GM18907 (cell line): ENCODE results near the gene USP13.
A peak's percentile ranks its signal among the peaks of the same experiment; 100 is the strongest.
"Not testable (repeated sequence)": the region's sequence is repeated elsewhere in the genome, so short reads cannot be mapped to it uniquely, and the experiment has no call there.

ENCODE experiments used
- ATAC-seq: cut with Tn5 transposase; IDR thresholded peaks from one replicate; pipeline ENCODE4 v1.9.1; 2021; ENCODE audit warnings: mild to moderate bottlenecking, moderate library complexity; ENCODE audit not compliant: unreplicated experiment

Gene USP13

DNA sequence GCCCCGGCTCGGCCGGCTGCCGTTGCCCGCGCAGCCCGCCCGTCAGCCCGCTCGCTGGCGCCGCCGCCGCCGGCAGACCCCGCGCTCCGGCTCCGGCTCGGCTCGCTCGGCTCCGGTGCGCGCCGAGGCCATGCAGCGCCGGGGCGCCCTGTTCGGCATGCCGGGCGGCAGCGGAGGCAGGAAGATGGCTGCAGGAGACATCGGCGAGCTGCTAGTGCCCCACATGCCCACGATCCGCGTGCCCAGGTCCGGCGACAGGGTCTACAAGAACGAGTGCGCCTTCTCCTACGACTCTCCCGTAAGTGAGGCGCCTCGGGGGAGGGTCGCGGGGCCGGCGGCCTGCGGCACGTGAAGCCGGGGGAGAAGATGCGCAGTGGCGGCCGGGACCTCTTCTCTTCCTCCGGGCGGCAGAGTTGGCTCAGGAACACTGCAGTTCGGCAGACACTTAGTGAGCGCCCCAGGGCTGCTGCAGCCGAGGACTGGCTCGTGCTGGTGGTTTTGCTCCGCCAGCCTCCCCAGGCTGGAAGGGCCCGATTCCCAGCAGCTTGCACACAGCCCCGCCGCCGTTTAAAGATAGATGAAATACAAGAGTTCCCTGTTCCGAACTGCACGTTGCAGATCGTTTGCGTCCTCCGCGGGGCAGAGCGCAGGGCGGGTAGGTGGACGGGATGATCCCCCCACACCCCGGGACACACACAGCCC, 407 bp downstream of the USP13 start:
- ATAC-seq: peak; percentile 66

DNA sequence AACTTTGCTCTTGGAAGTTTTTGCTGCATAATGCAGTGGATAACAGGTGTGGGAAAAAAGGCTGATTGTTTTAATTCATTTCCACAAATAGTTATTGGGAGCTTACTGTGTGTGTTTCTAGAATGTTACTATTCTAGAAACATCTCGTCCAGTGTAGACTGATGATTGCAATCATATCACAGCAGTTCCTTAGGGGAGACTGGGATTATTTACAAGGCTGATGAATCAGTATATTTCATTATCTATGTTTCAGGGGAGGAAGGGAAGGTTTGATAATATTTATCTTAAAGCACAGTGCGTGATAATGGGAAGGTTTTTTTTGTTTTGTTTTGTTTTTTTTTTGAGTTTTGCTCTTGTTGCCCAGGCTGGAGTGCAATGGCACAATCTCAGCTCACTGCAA, 2.4 kb downstream of the USP13 start:
- ATAC-seq: no peak

DNA sequence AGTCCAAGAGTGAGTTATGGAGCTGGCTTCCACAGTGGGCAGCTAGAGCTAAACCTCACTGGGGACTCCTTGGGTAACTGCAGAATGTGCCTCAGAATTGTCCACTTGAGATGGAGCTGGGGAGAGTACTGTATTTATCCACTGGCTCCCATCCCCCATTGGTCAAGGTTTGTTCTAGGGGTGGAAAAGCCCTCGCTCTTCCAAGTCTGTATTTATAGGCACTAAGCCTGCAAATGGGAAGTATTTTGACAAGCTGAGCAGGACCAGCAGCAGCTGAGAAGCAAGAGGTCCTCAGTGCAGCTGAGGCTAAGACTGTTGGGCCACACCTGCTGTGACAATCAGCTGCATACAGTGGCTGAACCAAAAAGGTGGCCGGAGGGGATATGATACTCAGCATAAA, 5.8 kb downstream of the USP13 start:
- ATAC-seq: no peak

DNA sequence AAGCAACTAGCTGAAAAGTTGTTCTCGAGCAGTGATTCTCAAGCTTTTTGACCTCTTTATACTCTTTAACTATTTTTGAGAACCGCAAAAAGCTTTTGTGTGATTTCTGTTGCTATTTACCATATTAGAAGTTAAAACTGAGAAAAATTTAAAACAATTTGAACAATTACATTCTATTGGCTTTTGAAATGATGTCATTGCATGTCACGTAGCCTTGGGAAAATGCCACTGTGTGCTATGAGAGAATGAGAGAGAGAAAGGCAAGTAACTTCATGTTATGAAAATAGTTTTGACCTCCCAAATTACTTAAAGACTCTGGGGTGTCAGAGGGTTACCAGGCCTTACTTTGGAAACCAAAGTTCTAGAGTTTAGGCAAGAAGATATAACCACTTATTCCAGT, 8.0 kb downstream of the USP13 start:
- no peak for ATAC-seq

- no peak for ATAC-seq
Observed at GRCh38 chr3:179661777-179662176, 8.9 kb downstream of the USP13 start.

GRCh38 chr3:179663093-179663492, 10.3 kb downstream of the USP13 start:
- ATAC-seq: no peak

GRCh38 chr3:179666030-179666429, 13.2 kb downstream of the USP13 start:
- ATAC-seq: no peak

- ATAC-seq: no peak
Observed at GRCh38 chr3:179666436-179667035, 13.7 kb downstream of the USP13 start.

DNA sequence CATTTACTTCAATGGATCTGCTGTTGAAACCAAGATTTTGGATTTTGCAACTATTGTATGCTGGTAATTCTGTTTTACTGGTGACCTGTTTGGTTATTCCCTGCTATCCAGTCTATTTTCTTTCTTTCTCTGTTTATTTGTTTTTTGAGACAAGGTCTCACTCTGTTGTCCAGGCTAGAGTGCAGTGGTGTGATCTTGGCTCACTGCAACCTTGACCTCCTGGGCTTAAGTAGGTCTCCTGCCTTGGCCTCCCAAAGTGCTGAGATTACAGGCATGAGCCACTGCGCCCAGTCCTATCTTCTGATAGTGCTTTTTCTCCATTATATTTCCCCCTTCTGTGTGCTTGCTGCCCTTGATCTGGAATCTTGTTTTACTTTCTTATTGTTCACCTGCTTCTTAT, 15.6 kb downstream of the USP13 start:
- no peak for ATAC-seq

DNA sequence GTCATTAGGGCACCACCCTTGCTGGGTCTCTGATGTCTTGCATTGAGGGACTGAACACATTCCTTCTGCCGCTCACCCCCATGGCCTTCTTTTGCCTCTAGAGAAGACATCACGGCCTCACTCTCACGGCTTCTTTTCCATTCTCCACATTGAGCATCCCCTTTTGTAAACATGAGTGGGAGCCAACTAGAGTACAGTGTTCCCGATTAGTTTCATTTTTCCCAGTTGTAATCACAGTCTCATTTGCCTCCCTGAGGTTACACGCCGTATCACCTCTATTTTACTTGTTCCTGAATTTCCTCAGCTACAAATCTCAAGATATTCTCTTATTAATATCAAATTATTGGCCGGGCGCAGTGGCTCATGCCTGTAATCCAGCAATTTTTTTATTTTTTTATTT, 17.5 kb downstream of the USP13 start:
- no peak for ATAC-seq

GRCh38 chr3:179671309-179671708, 18.5 kb downstream of the USP13 start:
- ATAC-seq: no peak

DNA sequence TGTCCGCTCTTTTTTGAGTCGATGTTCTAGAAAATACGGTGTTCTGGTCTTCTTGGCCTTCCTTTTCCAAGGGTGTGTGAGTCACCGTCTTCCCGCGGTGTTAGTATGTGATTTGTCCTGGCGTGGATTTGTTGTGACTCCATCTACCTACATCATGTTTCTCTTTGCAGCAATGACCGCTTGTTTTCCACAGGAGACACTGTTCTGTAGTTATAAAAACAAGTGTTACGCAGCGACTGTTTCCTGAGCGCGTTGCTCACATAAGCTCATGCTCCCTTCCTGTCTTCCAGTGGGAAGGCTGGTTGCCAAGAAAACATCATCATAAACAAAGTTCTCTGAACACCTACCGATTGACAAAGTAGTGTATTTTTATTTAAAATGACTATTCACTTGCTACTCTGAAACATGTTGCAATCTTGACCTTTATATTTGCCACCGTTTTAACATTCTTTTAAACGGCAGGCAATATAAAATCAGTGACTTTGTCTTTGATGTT, 19.0 kb downstream of the USP13 start:
- ATAC-seq: no peak

DNA sequence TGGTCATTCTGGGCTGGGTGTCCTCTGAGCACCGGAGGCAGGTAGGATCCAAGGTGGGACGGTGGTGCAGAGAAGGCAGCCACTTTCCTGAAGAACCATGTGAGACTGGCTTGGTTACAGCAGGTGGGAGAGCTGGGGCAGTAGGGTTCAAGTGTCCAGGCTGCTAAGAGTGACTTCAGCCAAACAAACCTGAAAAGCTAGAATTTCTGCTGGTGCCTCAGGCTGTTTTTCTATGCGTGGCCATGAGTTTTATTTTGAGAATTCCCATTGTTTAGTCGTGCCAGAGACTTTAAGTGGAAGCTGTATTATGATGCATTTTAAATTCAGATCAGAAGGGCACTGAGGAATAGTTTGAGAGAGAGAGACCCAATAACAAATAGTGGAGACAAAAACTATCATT, 20.1 kb downstream of the USP13 start:
- ATAC-seq: no peak

DNA sequence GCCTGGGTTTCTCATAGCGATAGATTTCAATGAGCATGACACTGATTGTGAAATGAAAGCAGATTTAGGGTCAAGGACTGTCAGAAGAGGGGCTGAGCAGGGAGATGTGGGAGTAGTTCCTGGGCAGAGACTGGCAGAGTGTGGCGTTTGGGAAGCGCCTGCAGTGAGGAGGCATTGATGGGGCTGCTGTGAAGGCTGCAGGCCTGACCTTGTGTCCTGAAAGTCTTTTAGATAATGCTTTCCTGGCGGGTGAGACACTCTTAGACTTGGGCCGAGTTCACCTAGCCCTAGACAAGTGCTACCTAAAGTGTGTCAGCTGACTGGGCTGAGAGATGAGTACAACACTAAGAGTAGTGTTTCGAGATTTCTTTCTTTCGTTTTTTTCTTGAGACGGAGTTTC, 20.7 kb downstream of the USP13 start:
- ATAC-seq: no peak

DNA sequence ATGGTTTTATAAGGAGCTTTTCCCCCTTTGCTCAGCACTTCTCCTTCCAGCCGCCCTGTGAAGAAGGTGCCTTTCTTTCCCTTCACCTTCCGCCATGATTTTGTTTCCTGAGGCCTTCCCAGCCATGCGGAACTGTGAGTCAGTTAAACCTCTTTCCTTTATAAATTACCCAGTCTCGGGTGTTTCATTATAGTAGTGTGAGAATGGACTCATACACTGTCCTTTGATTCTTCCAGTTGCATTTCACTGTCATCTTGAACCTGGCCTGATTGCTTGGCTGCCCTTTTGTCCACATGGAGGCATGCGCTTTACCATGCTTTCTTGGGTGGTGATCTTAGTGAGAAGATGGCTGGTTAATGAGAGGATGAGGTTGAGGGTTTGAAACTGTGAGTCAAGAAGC, 23.2 kb downstream of the USP13 start:
- no peak for ATAC-seq

DNA sequence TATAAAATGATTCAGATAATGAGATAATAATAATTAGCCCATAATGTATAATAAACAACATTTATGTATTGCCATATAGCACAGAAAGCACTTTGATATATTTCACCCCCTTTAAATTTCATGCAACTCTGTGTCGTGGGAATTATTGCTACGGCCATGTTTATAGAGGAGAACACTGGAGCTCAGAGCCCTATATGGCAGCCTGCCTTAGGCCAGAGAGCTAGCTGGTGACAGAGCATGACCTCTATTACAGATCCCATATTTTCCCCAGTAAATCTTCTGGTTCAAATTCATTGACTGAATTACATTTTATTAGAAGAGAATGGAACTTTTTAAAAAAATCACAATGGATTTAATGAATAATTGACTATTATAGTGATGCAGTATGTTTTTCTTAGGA, 25.0 kb downstream of the USP13 start:
- no peak for ATAC-seq

DNA sequence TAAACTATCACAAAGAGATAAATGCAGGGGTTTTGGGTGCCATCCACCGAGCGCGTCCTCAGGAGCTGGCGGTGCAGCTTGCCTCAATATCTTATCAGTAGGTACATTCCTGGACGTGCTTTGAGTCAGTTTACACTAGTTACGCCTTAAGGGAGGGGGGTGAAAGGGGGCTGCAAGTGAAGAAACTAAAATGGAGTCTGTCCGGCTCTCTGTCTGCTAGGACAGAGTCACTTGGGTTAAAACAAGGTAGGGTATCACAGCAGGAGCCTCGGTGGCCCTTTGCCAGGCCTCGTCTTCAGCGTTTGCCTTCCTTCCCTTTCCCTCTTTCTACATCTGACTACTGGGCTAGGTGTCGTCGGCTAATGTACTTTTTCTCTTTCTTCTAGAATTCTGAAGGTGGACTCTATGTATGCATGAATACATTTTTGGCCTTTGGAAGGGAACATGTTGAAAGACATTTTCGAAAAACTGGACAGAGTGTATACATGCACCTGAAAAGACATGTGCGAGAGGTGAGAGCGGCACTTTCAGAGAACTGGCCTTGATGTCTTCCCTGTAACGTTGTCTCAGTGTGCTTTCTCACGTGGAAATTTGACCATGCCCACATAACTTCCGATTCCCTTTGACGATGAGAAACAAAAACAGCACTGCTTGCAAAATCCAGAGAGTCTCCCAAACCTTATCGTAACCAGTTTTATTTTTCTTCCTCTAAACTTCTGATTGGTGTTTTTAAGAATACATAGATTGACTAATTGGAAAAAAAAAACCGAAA, 28.8 kb downstream of the USP13 start:
- no peak for ATAC-seq

GRCh38 chr3:179682426-179683080, 29.7 kb downstream of the USP13 start:
- no peak for ATAC-seq

GRCh38 chr3:179683286-179683685, 30.4 kb downstream of the USP13 start:
- not testable (repeated sequence) for ATAC-seq

DNA sequence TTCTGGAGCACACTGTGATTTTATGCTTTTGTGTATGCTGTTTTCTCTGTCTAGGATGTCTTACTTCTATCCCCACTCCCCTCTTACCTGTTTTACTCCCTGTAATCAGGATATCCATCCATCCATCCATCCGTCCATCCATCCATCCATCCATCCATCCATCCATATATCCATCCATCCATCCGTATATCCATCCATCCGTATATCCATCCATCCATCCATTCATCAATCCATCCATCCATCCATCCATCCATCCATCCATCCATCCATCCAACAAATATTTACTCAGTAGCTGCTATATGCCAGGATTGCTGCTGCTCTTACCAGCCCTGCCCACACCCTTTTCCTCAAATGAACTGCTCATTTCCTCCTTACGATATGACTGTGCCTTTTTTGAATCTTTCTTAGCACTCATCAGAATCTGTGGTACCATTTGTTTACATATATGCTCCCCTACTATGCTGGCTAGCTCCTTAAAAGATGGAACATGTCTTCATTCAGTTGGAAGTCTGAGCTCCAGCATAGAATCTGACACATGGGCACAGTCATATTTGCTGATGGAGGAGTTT, 35.2 kb downstream of the USP13 start:
- ATAC-seq: no peak

GRCh38 chr3:179688850-179689249, 36.0 kb downstream of the USP13 start:
- no peak for ATAC-seq
